ENCODE results near the gene FBXO21.
"Not testable (repeated sequence)": the region's sequence is repeated elsewhere in the genome, so short reads cannot be mapped to it uniquely, and the experiment has no call there.

FBXO21 gene

DNA sequence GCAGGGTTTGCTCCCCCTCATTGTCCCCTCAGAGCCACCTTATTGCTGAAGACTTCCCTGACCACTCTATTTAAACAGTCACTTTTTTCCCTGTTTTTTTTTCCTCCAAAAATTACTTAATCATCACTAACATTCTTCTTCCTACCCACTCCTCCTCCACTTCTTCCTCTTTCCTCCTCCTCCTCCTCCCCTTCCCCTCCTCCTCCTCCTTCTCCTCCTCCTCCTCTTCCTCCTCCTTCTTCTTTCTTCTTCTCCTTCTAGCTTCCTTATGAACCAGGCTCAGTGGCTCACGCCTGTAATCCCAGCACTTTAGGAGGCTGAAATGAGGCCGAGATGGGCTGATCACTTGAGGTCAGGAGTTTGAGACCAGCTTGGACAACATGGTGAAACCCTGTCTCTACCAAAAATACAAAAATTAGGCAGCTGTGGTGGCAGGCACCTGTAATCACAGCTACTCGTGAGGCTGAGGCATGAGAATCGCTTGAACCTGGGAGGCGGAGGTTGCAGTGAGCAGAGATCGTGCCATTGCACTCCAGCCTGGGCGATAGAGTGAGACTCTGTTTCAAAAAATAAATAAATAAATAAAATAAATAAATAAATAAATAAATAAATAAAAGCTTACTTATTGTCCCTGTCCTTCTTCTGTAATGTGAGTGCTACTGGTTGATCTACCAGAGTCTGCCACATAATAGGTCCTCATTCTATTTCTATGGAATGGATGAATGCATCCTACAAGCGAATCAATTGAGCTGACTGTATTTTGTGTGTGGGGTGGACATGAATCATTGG is 9.9 kb upstream of the FBXO21 start:
- DNase-seq (ENCODE audit: low read depth): not testable (repeated sequence)

DNA sequence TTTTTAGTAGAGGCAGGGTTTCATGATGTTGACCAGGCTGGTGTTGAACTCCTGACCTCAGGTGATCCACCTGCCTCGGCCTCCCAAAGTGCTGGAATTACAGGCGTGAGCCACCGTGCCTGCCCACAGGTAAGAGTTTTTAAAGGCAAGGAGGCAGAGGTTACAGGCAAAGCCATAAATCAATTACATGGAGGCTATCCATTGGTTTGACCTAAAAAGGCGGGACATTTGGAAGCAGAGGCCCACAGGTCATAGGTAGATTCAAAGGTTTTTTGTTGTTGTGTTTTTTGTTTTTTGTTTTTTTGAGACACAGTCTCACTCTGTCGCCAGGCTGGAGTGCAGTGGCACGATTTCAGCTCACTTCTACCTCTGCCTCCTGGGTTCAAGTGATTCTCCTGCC is 6.1 kb upstream of the FBXO21 start:
- not testable (repeated sequence) for DNase-seq (ENCODE audit: low read depth)

DNA sequence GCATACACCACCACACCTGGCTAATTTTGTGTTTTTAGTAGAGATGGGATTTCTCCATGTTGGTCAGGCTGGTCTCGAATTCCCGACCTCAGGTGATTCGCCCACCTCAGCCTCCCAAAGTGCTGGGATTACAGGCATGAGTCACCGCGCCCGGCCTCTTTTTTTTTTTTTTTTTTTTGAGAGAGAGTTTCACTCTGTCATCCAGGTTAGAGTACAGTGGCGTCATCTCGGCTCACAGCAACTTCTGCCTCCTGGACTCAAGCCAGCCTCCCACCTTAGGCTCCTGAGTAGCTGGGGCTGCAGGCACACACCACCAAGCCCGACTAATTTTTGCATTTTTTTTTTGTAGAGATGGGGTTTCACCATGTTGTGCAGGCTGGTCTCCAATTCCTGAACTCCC is 4.8 kb upstream of the FBXO21 start:
- DNase-seq (ENCODE audit: low read depth): not testable (repeated sequence)

DNA sequence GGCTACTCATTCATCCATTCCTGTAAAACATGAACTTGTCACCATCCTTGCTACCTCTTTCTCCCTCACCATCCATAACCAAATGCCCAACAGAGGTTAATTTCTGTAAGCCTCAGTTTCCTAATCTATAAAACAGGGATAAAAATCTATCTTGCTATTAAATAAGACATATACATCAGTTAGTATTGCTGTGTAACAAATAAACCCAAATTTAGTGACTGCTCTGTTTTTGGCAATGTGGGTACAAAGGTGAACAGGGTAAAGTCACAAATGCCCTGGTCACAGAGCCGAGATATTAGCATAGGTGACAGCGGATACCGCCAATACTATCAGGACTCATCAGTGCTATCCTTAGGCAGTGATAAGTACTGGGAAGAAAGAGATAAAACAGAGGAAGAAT is 3.6 kb upstream of the FBXO21 start:
- DNase-seq (ENCODE audit: low read depth): no peak

DNA sequence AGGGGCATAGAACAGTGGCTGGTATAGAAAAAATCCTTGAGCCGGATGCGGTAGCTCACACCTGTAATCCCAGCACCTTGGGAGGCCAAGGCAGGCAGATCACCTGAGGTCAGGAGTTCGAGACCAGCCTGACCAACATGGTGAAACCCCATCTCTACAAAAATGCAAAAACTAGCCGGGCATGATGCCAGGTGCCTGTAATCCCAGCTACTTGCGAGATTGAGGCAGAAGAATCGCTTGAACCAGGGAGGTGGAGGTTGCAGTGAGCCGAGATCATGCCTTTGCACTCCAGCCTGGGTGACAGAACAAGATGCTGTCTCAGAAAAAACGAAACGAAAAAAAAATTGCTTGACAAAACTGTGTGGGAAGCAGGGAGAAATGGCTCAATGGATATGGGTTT is 2.3 kb upstream of the FBXO21 start:
- DNase-seq (ENCODE audit: low read depth): not testable (repeated sequence)

DNA sequence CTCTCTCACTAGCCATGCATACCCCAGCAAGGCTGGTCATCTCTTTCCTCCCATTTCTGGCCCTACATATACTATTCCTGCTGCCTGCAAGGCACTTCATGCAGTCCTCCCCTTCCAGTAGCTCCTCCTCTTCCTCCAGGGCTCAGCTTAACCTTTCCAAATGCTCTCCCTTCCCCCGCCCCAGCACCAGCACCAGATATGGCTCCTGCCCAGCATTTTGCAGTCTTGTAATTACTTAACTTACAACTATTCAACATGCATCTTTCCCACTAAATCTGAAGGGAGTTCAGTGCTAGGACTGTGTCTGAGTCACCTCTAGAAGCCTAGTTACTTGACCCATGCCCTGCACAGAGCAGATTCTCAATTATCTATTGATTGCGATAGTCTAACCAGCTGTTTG is 1.8 kb upstream of the FBXO21 start:
- no peak for DNase-seq (ENCODE audit: low read depth)

DNA sequence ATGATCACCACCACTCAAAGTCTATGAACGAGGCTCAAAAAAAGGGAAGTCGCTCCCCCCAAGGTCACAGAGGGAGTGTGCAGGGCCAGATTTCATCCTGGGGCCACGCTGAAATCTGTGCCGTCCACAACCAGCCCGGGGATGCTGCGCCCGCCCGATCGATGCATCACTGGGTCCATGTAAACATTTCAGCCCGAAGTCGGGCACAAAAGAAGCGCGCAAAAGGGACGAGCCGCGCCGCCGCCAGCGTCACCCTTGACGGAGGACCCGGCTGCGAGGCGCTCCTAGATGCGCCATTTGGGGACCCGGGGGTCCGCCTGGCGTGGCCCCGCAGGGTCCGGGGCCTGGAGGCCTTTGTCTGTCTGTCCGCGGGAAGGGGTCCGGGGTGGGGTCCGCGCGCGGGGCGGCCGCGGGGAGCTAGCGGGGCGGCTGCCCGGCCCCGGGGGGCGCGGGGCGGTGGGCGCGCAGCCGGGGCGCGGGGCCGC is 503 bp downstream of the FBXO21 start:
- DNase-seq (ENCODE audit: low read depth): peak; percentile 71

DNA sequence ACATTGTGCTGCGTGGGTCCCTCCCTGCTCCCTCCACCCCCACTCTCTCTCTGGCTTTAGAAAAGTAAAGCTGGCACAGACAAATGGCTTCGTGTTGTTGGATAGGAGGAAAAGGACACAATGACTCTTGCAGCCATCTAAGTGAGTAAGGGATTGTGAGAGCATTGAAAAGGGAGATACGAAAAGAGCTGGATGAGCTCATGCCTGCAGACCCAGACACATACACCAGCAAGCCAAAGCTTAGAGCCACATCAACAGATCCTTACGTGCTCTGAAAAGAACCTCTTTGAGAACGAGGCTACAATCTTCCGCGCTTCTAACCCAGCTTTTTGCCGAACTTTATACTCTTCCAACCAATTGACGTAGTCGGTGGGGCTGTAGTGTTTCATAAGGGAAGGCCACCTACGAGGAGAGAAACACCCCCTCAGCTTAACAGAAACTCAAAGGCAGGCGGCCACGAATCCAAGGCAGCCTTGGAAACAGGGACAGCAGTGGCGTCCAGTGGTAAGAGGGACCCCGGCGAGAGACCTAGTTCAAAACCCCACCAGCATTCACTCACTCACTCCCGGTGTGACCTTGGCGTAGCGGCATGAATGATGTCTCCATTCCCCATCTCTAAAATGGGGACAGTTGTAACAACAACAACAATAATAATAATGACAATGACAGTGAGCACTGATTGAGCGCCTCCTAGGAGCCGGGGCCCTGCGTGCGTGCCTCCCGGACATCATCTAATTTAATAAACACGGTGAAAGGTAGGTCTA is 1.1 kb downstream of the FBXO21 start:
- DNase-seq (ENCODE audit: low read depth): peak; percentile 46

DNA sequence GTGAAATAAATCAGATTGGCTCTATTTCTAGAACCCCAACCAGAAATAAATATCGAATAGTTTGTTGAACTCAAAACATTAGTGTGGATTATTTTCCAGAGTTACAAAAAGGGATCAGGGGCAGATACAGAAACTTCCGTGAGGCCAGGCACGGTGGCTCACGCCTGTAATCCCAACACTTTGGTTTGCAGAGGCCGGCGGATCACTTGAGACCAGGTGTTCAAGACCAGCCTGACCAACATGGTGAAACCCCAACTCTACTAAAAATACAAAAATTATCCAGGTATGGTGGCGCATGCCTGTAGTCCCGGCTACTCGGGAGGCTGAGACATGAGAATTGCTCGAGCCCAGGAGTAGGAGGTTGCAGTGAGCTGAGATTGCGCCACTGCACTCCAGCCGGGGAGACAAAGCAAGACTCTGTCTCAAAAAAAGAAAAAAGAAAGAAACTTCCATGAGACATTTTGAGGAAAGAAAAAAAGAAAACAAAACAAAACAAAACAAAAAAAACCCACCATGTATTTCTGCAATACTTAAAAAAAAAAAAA is 2.1 kb downstream of the FBXO21 start:
- DNase-seq (ENCODE audit: low read depth): no peak

DNA sequence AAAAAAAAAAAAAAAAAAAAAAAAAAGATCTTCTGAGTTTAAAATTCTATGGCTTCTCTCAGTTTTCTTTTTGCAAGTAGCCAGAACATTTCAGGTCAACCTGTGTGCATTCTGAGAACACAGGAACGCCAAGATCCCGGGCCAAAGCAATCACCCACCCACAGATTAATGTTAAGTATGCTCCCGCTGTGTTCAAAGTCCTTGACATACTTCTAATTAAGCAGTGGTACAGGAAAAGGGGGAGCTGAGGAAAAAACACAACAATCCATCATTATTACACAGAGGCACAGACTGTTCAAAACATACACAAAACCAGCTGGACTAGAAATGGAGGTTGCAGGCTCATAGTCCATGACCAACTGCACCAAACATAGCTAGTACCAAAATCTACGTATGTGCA is 2.8 kb downstream of the FBXO21 start:
- no peak for DNase-seq (ENCODE audit: low read depth)

DNA sequence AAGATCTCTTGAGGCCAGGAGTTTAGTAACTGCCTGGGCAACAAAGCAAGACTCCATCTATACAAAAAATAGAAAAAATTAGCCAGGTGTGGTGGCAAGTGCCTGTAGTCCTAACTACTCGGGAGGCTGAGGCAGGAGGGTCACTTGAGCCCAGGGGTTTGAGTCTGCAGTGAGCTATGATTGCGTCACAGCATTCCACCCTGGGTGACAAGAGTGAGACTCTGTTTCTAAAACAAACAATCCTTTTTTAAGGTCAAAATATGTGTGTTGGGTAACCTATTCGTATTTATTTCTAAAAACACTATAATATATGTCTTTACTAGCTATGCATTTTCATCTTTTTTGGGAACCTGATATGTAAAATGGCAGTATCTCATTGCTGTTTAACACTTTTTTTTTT is 7.4 kb downstream of the FBXO21 start:
- no peak for DNase-seq (ENCODE audit: low read depth)

DNA sequence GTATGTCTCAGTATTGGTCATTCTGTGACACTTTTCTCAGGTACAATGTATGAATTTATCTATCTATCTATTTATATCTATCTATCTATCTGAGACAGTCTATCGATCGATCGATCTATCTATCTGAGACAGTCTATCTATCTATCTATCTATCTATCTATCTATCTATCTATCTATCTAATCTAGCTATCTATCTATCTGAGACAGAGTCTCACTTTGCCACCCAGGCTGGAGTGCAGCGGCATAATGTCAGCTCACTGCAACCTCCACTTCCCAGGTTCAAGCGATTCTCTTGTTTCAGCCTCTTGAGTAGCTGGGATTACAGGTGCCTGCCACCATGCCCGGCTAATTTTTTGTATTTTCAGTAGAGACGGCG is 8.8 kb downstream of the FBXO21 start:
- not testable (repeated sequence) for DNase-seq (ENCODE audit: low read depth)

DNA sequence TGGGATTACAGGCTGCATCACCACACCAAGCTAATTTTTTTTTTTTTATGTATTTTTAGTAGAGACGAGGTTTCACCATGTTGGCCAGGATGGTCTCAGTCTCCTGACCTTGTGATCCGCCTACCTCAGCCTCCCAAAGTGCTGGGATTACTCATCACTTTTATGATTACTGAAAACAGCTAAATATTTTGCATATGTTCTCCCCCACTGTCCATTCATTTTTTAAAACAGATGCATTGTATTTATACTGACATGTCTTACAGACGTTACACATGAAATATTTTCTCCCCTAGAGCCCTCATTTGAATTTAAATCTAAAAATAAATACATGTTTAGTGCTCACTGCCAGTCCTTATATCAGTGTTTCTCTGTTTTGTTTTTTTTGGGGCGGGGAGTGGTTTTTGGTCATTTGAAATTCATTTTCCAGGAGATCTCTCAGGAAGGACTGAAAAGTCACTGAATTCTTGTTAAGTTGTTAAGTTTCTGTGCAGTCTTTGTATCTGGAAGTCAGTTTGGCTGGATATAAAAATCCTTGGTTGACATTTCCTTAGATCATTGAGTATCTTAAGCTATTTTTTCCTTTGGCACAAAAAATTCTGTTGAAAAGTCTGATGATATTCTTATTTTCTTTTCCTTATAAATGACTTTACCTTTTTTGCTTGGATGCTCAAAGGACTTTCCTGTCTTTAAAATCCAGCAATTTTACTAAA is 9.4 kb downstream of the FBXO21 start:
- no peak for DNase-seq (ENCODE audit: low read depth)

DNA sequence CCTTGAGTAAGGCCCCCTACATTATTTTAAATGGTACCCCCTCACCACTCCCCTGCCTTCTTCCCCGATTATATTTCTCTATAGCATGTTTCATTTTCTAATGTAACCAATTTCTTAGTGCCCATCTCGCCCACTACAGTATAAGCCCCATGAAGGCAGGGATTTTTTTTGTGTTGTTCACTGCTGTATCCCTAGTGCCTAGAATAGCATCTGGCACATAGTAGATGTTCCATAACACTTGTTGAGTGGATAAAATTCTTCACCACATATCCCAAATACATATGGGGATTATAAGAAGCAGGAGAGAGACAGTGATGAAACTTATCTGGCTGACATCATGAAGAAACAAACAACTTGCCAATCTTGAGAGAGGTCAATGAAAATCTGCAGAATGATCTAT is 11.5 kb downstream of the FBXO21 start:
- DNase-seq (ENCODE audit: low read depth): no peak

DNA sequence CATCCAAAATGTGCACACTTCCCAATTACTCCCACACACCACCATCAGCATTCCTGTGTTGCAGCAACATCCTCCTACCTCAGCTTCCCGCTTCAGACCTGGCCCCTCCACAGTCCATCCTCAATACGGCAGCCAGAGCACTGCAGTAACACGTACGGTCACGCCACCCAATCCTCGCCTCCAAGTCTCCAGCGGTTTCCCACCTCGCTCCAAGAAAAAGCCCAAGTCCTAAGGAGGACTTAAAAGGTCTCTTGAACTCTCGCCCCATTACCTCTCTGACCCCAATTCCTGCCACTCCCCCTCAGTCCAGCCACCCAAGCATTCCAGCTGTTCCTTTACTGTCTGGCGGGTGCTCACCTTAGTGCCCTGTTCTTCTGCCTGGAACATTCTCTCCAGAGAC is 12.0 kb downstream of the FBXO21 start:
- DNase-seq (ENCODE audit: low read depth): no peak

DNA sequence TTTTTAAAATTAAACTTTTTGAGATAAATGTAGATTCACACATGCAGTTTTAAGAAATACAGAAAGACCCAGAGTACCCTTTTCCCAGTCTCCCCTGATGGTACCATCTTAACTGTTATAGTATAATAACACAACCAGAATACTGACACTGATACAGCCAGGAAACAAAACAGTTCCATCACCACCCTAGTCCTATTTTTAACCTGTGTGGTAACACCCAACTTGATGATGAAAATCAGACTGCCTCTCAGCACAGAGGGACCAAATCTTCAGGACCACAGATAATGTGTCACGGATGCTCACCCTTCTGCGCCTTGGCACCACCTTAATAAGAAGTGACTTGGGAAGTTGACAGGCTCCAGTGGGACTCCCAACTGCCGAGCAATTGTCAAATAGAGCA is 18.1 kb downstream of the FBXO21 start:
- DNase-seq (ENCODE audit: low read depth): no peak

DNA sequence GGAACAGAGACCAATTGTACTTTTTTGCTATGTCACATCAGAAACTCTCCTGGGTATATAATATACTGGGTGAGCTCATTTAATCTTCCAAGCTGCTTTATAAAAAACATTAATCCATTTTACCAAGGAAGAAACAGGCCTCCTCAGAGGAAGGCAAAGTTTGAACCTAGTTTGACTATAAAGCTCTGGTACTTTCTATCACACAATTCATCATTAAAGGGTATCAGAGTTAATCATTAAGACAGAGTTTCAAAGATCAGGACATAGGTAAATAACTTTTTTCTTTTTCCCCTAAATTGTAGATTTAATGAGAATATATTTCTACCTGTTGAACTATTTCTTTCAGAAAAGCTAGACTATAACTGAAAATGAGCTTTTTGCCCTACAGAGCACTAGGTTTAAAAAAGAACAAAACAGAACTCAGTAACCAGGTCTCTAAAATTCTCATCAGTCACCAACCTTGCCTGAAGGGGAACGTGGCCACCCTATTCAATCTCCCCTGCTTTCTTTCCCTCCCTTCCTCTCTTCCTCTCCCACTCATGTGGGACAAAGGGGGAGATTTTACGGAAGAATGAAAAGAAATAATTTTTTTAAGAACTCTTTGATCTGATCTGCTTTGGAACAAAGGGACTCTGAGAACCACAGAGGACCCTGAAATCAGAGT is 18.6 kb downstream of the FBXO21 start:
- no peak for DNase-seq (ENCODE audit: low read depth)

DNA sequence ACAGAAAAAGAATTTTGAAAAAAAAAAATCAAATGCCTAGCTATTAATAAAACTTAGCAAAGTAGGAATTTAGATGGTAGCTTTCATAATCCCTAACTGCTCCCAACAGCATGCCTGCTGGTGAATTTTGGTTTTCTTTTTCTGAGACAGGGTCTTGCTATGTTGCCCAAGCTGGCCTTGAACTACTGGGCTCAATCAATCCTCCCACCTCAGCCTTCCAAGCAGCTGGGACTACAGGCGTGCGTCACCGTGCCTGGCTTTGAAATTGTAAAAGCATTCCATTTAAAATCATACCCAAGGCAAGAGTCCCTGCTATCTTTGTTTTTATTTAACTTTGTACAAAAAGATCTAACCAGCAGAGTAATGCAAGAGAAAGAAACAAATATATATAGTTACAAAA is 20.7 kb downstream of the FBXO21 start:
- no peak for DNase-seq (ENCODE audit: low read depth)

DNA sequence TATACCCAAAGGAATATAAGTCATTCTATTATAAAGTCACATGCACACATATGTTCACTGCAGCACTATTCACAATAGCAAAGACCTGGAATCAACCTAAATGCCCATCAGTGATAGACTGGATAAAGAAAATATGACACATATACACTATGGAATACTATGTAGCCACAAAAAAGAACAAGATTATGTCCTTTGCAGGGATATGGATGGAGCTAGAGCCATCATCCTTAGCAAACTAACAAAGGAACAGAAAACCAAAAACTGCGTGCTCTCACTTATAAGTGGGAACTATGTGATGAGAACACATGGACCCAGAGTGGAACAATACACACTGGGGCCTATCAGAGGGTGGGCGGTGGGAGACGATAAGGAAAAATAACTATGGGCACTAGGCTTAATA is 21.3 kb downstream of the FBXO21 start:
- DNase-seq (ENCODE audit: low read depth): no peak

DNA sequence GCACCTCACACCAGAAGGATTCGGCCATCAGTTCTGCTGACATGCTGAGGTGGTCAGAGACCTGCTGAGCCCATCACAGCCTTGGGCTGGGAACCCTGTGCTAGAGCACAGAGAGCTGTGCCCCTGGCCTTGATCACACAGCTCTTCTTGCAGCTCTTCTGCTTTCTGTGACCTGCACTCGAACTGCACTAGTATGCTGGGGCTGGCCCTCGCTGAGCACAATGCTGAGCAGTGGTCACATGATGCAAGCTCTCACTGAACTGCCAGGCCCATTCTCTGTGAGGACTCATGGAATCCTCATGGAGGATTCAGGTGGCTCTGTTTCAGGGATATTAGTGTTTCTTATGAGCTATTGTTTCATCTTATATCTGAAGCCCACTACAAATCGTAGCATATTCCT is 22.5 kb downstream of the FBXO21 start:
- DNase-seq (ENCODE audit: low read depth): no peak

DNA sequence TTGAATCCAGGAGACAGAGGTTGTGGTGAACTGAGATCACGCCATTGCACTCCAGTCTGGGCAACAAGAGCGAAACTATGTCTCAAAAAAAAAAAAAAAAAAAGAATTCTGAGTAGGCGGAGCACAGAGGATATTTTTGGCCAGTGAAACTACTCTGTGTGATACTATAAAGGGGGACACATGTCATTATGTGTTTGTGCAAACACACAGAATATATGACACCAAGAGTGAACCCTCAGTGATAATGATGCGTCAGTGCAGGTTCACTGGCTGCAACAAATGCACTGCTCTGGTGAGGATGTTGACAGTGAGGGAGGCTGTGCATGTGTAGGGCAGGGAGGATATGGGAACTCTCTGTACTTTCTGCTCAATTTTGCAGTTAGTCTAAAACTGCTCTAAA is 24.2 kb downstream of the FBXO21 start:
- no peak for DNase-seq (ENCODE audit: low read depth)

DNA sequence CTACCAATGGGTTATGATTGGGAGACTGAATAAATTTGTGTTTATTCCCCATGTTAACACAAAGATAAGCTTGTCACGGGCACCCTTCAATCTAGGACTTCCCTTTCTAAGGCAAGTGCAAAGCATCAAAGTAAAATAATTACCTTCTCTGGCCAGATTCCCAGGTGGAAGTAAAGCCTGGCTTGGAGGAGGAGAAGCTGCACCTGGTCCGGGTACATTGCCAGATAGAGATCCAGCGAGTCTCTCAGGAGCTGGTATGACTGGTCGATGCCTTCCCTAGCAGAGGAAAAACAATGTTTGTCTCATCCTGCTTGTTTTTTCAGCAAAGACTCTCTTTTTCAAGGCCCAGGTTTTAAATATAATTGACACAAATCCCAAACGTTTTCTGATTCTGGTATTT is 24.9 kb downstream of the FBXO21 start:
- no peak for DNase-seq (ENCODE audit: low read depth)
